ENCODE measurements around the gene FADD.

FADD gene

GRCh38 chr11:70233962-70234361 is 30.9 kb downstream of the FADD start:
- DNase-seq (ENCODE audit: low read depth): no peak

DNA sequence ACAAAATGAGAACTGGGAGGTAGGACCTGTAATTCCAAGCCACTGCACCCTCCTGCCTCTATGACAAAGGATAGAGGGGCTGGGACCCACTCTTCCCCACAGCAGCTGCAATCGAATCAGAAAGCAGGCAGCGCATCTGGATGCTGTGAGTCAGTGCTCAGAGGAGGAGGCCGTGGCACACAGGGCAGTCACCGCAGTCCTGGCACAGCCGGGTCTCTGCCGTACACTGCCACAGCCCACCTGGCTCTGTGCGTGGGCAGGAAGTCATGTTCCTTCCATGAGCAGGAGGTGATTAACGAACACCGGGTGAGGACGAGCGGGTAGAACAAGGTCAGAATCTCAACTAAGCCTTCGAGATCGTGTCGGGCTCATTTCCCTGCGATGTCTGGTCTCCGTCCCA is 37.2 kb downstream of the FADD start:
- no peak for DNase-seq (ENCODE audit: low read depth)

- no peak for DNase-seq (ENCODE audit: low read depth)
Observed at GRCh38 chr11:70241709-70242108, 38.6 kb downstream of the FADD start.

DNA sequence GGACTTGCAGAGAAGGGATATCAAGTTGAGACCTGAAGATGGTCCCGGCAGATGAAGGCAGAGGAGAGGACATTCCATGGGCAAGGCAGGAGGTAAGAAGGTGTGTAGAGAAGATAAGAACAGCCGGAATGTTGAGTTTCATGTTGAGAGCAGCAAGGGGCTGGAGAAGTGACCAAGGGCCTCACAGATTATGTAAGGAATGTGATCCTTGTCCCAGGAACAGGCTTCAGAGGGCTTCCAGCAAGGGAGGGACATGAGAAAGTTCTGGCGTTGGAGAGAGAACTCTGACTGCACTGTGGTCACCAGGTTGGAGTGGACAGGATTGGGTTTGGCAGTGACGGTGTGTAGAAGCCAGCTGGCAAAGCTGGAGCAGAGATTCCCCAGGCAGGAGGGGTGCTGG is 39.8 kb downstream of the FADD start:
- no peak for DNase-seq (ENCODE audit: low read depth)

- no peak for DNase-seq (ENCODE audit: low read depth)
Observed at GRCh38 chr11:70243912-70244652, 41.0 kb downstream of the FADD start.

DNA sequence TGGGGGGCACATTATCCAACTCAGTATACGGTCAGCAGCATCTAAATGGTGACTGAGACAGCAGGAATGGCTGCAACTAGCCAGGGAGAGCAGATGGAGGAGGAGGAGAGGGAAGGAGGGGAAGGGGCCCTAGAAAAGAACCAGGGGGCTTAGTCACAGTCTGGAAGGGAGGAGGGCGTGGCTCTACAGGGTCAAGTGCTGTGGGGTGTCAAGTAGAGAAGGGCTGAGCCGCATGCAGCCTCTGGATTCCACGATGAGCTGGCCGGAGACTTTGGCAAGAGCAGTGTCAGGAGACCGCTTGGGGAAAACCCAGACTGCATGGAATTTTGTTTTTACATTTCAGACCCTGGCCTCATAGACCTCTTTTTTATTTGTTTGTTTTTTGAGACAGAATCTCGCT is 41.6 kb downstream of the FADD start:
- DNase-seq (ENCODE audit: low read depth): no peak

DNA sequence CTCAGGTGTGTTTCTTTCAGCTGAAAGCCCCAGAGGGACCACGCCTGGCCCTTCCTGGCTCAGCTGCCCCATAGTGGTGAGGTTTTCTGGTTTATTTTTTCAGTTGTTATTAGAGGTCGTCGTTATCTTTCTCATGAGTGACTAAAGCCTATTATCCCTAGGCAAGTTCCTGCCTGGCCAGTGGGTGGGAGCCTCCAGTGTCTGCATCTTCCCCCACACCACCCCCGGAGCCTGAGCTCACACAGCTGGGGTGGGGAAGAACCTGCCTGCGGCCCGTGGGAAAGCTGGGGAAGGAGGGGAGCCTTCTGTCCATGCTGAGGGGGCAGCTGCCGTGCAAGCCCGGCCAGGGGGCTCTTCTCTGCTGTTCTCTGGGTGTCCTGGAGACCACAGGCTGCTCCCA is 43.1 kb downstream of the FADD start:
- DNase-seq (ENCODE audit: low read depth): no peak

DNA sequence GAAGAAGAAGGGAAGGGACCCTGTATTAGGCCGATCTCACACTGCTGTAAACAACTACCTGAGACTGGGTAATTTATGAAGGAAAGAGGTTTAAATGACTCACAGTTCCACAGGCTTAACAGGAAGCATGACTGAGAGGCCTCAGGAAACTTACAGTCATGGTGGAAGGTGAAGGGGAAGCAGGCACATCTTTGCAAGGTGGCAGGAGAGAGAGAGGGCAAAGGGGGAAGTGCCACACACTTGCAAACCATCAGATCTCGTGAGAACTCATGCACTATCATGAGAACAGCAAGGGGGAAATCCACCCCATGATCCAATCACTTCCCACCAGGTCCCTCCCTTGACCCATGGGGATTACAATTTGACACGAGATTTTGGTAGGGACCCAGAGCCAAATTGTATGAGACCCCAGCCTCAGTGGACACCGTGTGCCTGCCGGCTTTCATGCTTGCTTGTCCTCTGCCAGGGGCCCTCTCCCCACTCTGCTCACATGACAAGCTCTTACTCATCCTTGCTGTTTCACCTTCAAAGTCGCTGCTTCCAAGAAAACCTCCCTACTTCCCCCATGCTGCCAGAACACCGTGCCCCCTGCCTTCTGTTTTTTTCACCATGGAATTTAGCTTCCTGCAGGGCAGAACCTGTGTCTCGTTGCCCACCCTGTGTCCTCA is 44.1 kb downstream of the FADD start:
- no peak for DNase-seq (ENCODE audit: low read depth)

DNA sequence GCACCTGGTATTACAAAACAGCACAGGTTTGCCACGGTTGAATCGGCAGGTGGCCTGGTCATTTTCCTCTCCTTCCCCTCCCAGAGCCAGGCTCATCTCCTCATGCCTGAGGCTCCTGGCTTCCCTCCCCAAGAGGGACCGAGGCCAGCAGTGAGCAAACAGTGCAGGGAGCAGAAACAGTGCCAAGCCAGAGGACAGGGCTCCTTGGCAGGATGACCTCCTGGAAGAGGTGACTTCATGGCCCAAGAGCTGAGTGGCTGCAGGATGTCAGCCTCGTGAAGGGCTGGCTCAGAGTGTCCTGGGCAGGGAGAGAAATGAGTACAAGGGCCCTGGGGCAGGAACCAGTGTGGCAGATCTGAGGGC is 44.6 kb downstream of the FADD start:
- no peak for DNase-seq (ENCODE audit: low read depth)

GRCh38 chr11:70250876-70251658 is 48.0 kb downstream of the FADD start:
- DNase-seq (ENCODE audit: low read depth): no peak

DNA sequence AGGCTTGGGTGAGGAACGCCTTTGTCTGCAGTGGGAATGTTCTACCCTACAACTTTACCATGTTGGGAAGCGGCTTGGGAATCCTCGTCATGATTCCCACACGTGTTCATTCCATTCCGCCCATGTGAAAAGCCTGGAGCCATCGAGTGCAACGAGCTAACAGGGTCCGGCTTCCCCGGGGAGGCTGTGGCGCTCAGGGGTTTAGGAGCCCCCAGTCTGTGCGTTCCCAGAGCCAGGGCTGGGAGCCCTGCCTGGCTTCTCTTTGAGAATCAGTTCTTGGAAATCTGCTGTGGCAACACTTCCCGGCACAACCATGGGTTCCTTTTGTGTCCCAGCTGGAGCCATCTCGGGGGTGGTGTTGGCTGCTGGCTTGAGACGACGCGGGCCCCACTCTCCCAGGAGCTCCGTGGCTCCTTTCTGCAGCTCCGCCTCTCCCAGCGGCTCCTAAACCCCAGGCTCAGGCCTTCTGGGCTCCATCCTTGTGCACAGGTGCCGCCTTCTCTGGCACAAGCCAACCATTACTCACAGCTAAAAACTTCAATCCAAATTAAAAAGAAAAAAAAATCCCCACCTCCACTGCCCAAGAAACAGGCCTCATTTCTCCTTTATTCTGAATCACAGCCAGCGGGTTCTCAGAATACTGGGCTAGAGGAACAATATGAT is 48.7 kb downstream of the FADD start:
- DNase-seq (ENCODE audit: low read depth): no peak

- no peak for DNase-seq (ENCODE audit: low read depth)
Observed at GRCh38 chr11:70252844-70253243, 49.7 kb downstream of the FADD start.

DNA sequence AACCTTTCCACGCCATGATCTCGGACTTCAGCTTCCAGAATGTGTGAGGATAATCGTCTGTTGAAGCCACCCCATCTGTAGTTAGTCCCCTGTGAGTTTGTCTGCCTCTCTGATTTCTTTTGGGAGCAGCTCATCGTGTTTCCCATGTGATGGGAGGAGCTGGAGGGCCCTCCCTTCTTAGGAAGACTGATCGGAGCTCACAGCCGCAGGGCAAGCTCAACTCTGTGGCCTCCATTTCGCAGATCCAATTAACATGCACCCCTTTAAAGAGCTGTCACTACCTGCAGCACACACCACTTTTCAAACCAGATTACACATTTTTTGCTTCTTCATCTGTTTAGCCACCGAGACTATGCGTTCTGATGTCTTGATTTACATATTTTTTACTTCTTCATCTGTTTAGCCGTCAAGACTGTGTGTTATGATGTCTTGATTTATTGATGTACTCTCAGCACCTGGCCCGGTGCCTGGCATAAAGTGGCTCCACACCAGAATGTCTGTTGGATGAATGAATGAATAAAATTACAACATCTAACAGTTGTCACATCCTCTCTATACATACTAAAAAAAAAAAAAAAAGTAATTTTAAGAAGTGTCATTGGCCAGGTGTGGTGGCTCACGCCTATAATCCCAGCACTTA is 52.5 kb downstream of the FADD start:
- no peak for DNase-seq (ENCODE audit: low read depth)
